A549 (cell line): ENCODE measurements around the gene RANBP17.

ENCODE experiments used
- BHLHE40 ChIP-seq: IDR thresholded peaks from 2 replicates; pipeline ENCODE4 v1.6.1; 2012; ENCODE audit warnings: low read depth, low read length, inconsistent platforms
- CBX8 ChIP-seq: fragments of 200-600 bp; sonication (generic); IDR thresholded peaks from 2 replicates; pipeline ENCODE4 v1.6.1; 2016
- CHD2 ChIP-seq: fragments of 150-350 bp; IDR thresholded peaks from 2 replicates; pipeline ENCODE4 v1.6.1; 2014; ENCODE audit warnings: low read length; ENCODE audit not compliant: partially characterized antibody
- ESRRA ChIP-seq: fragments of 150-350 bp; IDR thresholded peaks from 2 replicates; pipeline ENCODE4 v1.6.1; 2014; ENCODE audit warnings: mild to moderate bottlenecking, low read length, borderline replicate concordance
- FOSL2 ChIP-seq, 2 experiments: fragments of 450-650 bp in 1 of 2; fragments of >200 bp in 1 of 2; sonication (Bioruptor Twin) in 1 of 2; formaldehyde crosslinking; IDR thresholded peaks; 2 replicates each; pipeline versions ENCODE4 v1.5.0 to v1.6.1; 2016 to 2020; ENCODE audit warnings: mild to moderate bottlenecking in 1 of 2, moderate library complexity in 1 of 2
- MAFK ChIP-seq: fragments of 450-650 bp; IDR thresholded peaks from 2 replicates; pipeline ENCODE4 v1.6.1; 2014; ENCODE audit not compliant: partially characterized antibody
- POLR2A ChIP-seq: IDR thresholded peaks from 2 replicates; pipeline ENCODE4 v1.6.1; 2012; ENCODE audit warnings: mild to moderate bottlenecking, low read length
- TP53 ChIP-seq: fragments of 250-450 bp; sonication (Bioruptor Pico); IDR thresholded peaks from 2 replicates; pipeline ENCODE4 v1.5.0; 2021; ENCODE audit warnings: mild to moderate bottlenecking, moderate library complexity
- USF2 ChIP-seq: fragments of 450-650 bp; IDR thresholded peaks from 2 replicates; pipeline ENCODE4 v1.6.1; 2014; ENCODE audit warnings: antibody characterized with exemption
- ZNF302 ChIP-seq: fragments of 250-450 bp; sonication (Bioruptor Pico); IDR thresholded peaks from 2 replicates; pipeline ENCODE4 v1.9.0; 2021; ENCODE audit warnings: inconsistent platforms, mild to moderate bottlenecking, moderate library complexity
- TF ChIP-seq, protein P1 (sequence below): fragments of >200 bp; sonication (Bioruptor Twin); formaldehyde crosslinking; IDR thresholded peaks from 3 replicates; pipeline ENCODE4 v1.5.1; 2016
- TF ChIP-seq, protein P2 (sequence below): IDR thresholded peaks from 2 replicates; pipeline ENCODE4 v1.6.1; 2012
- TF ChIP-seq, protein P3 (sequence below): IDR thresholded peaks from 2 replicates; pipeline ENCODE4 v1.6.1; 2012; ENCODE audit warnings: low read depth, borderline replicate concordance

GRCh38 chr5:171309276-171310211 is 447.7 kb downstream of the RANBP17 start:
- TF ChIP-seq, protein P1, sequence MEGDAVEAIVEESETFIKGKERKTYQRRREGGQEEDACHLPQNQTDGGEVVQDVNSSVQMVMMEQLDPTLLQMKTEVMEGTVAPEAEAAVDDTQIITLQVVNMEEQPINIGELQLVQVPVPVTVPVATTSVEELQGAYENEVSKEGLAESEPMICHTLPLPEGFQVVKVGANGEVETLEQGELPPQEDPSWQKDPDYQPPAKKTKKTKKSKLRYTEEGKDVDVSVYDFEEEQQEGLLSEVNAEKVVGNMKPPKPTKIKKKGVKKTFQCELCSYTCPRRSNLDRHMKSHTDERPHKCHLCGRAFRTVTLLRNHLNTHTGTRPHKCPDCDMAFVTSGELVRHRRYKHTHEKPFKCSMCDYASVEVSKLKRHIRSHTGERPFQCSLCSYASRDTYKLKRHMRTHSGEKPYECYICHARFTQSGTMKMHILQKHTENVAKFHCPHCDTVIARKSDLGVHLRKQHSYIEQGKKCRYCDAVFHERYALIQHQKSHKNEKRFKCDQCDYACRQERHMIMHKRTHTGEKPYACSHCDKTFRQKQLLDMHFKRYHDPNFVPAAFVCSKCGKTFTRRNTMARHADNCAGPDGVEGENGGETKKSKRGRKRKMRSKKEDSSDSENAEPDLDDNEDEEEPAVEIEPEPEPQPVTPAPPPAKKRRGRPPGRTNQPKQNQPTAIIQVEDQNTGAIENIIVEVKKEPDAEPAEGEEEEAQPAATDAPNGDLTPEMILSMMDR = no peak
- no peak for TF ChIP-seq POLR2A
- no peak for TF ChIP-seq MAFK
- no peak for TF ChIP-seq USF2
- TF ChIP-seq, protein P2, sequence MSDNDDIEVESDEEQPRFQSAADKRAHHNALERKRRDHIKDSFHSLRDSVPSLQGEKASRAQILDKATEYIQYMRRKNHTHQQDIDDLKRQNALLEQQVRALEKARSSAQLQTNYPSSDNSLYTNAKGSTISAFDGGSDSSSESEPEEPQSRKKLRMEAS = no peak
- TF ChIP-seq, protein P3, sequence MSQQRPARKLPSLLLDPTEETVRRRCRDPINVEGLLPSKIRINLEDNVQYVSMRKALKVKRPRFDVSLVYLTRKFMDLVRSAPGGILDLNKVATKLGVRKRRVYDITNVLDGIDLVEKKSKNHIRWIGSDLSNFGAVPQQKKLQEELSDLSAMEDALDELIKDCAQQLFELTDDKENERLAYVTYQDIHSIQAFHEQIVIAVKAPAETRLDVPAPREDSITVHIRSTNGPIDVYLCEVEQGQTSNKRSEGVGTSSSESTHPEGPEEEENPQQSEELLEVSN = no peak
- no peak for TF ChIP-seq FOSL2 (IDR thresholded peaks at IDR 0.05)
- TF ChIP-seq FOSL2 (CRISPR knock-in tag; IDR thresholded peaks at IDR 0.05) = no peak
- no peak for TF ChIP-seq BHLHE40
- TF ChIP-seq ZNF302 (CRISPR knock-in tag) = no peak
- no peak for TF ChIP-seq TP53
- TF ChIP-seq ESRRA = no peak
- TF ChIP-seq CBX8 = no peak
- no peak for TF ChIP-seq CHD2
